Measurements from ENCODE around the gene PLEK.
"Not testable (repeated sequence)": the region's sequence is repeated elsewhere in the genome, so short reads cannot be mapped to it uniquely, and the experiment has no call there.

The PLEK gene

GRCh38 chr2:68391869-68392268, 26.8 kb downstream of the PLEK start:
- no peak for TF ChIP-seq CTCF (IDR thresholded peaks at IDR 0.05; ENCODE audit: low read depth, low read length, missing control alignments)
- in situ Hi-C loops (cut with HindIII; ENCODE audit: low sequenced_read_pairs) = no loop called here
- H3K4me3 ChIP-seq (ENCODE audit: low read depth, low read length) = no peak overlapping the region
- no peak for DNase-seq (ENCODE audit: low read depth)

- in situ Hi-C loops (cut with HindIII; ENCODE audit: low sequenced_read_pairs) = no loop called here
- H3K4me3 ChIP-seq (ENCODE audit: low read depth, low read length) = no peak overlapping the region
- DNase-seq (ENCODE audit: low read depth) = no peak
- no peak for TF ChIP-seq CTCF (IDR thresholded peaks at IDR 0.05; ENCODE audit: low read depth, low read length, missing control alignments)
These were observed 31.0 kb downstream of the PLEK start for GRCh38 chr2:68396093-68396492.

- DNase-seq (ENCODE audit: low read depth); in situ Hi-C loops (cut with HindIII; ENCODE audit: low sequenced_read_pairs); H3K4me3 ChIP-seq (ENCODE audit: low read depth, low read length): not testable (repeated sequence)
These were observed 32.7 kb downstream of the PLEK start for GRCh38 chr2:68397704-68398263.

GRCh38 chr2:68403199-68403644, 38.1 kb downstream of the PLEK start:
- H3K4me3 ChIP-seq (ENCODE audit: low read depth, low read length) = no peak overlapping the region
- TF ChIP-seq CTCF (IDR thresholded peaks at IDR 0.05; ENCODE audit: low read depth, low read length, missing control alignments) = no peak
- in situ Hi-C loops (cut with HindIII; ENCODE audit: low sequenced_read_pairs) = no loop called here
- no peak for DNase-seq (ENCODE audit: low read depth)

GRCh38 chr2:68404164-68404563, 39.1 kb downstream of the PLEK start:
- in situ Hi-C loops (cut with HindIII; ENCODE audit: low sequenced_read_pairs) = no loop called here
- no peak for TF ChIP-seq CTCF (IDR thresholded peaks at IDR 0.05; ENCODE audit: low read depth, low read length, missing control alignments)
- no peak overlapping the region for H3K4me3 ChIP-seq (ENCODE audit: low read depth, low read length)
- DNase-seq (ENCODE audit: low read depth) = no peak

- no peak overlapping the region for H3K4me3 ChIP-seq (ENCODE audit: low read depth, low read length)
- in situ Hi-C loops (cut with HindIII; ENCODE audit: low sequenced_read_pairs) = no loop called here
- no peak for TF ChIP-seq CTCF (IDR thresholded peaks at IDR 0.05; ENCODE audit: low read depth, low read length, missing control alignments)
- DNase-seq (ENCODE audit: low read depth) = no peak
These were observed 40.1 kb downstream of the PLEK start for GRCh38 chr2:68404893-68405799.
